ENCODE measurements around the gene C3orf52. TPM values are rescaled to one million over a fixed set of nuclear protein-coding genes. Genes with fewer than 3 reads are reported as not detected.
A peak's percentile ranks its signal among the peaks of the same experiment; 100 is the strongest.

Gene C3orf52
- total and polyA plus RNA-seq, 8 donors = 4.2 to 66.9 (median 35.1) TPM

- intact Hi-C loops (cut with DNase I; ENCODE audit: low total_unique reads) = no loop called here
- H3K27ac ChIP-seq = peak overlapping the region in 4 of 5 donors; percentile 17 to 63 (median 54)
- H3K27me3 ChIP-seq = no peaks in the 10 kb centered on the region
- no peaks in the 10 kb centered on the region for H3K36me3 ChIP-seq
- DNase-seq = peak; percentile 42 to 88
- 3 to 10% (median 8%) methylated on average over 7 of the region's 7 CpGs for WGBS, 5 donors
- TF ChIP-seq EP300 (IDR thresholded peaks at IDR 0.05) = no peak
- TF ChIP-seq CTCF (IDR thresholded peaks at IDR 0.05) = peak in 5 of 7 experiments; percentile 46 to 89 (median 74)
- no peak overlapping the region for H3K4me3 ChIP-seq
- H3K9me3 ChIP-seq = no peaks in the 10 kb centered on the region
- peaks cover 0 to 23% (median 12%) of the 10 kb centered on the region in 4 donors for H3K4me1 ChIP-seq
Measured at GRCh38 chr3:112043621-112044201, 42.5 kb upstream of the C3orf52 start.

GRCh38 chr3:112046599-112046998 lies 39.6 kb upstream of the C3orf52 start:
- Histone ChIP-seq H3K36me3 (no peaks in the 10 kb centered on the region), H3K4me3 (no peak overlapping the region), H3K27me3 (no peaks in the 10 kb centered on the region), H3K9me3 (no peaks in the 10 kb centered on the region), H3K27ac (no peak overlapping the region), H3K4me1 (peaks cover 0 to 22% (median 14%) of the 10 kb centered on the region in 4 donors)
- intact Hi-C loops (cut with DNase I; ENCODE audit: low total_unique reads) = no loop called here
- TF ChIP-seq CTCF (IDR thresholded peaks at IDR 0.05) (no peak), POLR2AphosphoS5 (IDR thresholded peaks at IDR 0.05) (no peak), POLR2A (IDR thresholded peaks at IDR 0.05) (no peak), EP300 (IDR thresholded peaks at IDR 0.05) (no peak)
- no peak for DNase-seq
- 51 to 73% (median 54%) methylated on average over 4 of the region's 4 CpGs for WGBS, 5 donors

- DNase-seq = no peak
- Histone ChIP-seq H3K27ac (no peak overlapping the region), H3K9me3 (no peaks in the 10 kb centered on the region), H3K4me3 (no peak overlapping the region), H3K36me3 (no peaks in the 10 kb centered on the region), H3K4me1 (peaks cover 0 to 22% (median 14%) of the 10 kb centered on the region in 4 donors), H3K27me3 (no peaks in the 10 kb centered on the region)
- intact Hi-C loops (cut with DNase I; ENCODE audit: low total_unique reads) = no loop called here
- TF ChIP-seq POLR2A (IDR thresholded peaks at IDR 0.05) = no peak
- TF ChIP-seq POLR2AphosphoS5 (IDR thresholded peaks at IDR 0.05) = no peak
- TF ChIP-seq CTCF (IDR thresholded peaks at IDR 0.05) = no peak
- 74 to 87% (median 77%) methylated on average over 1 of the region's 1 CpG for WGBS, 5 donors
Measured at GRCh38 chr3:112047264-112047663, 38.9 kb upstream of the C3orf52 start.

GRCh38 chr3:112048911-112049310 lies 37.3 kb upstream of the C3orf52 start:
- TF ChIP-seq POLR2A (IDR thresholded peaks at IDR 0.05) = no peak
- no peak for TF ChIP-seq EP300 (IDR thresholded peaks at IDR 0.05)
- no peak for TF ChIP-seq POLR2AphosphoS5 (IDR thresholded peaks at IDR 0.05)
- TF ChIP-seq CTCF (IDR thresholded peaks at IDR 0.05) = no peak
- Histone ChIP-seq H3K4me1 (peaks cover 0 to 10% (median 2%) of the 10 kb centered on the region in 4 donors), H3K36me3 (no peaks in the 10 kb centered on the region), H3K9me3 (no peaks in the 10 kb centered on the region), H3K4me3 (no peak overlapping the region), H3K27me3 (no peaks in the 10 kb centered on the region), H3K27ac (no peak overlapping the region)
- DNase-seq = peak; percentile 51 to 61
- intact Hi-C loops (cut with DNase I; ENCODE audit: low total_unique reads) = no loop called here
- WGBS, 5 donors = 22 to 52% (median 38%) methylated on average over 8 of the region's 8 CpGs
